OCI-LY7 (cell line): Measurements from ENCODE around the gene INTS7. TPM values are rescaled to one million over a fixed set of nuclear protein-coding genes. Genes with fewer than 3 reads are reported as not detected.
"Not testable (repeated sequence)": the region's sequence is repeated elsewhere in the genome, so short reads cannot be mapped to it uniquely, and the experiment has no call there.

Experiments used
- BruUV-seq: library from RNA; stranded (reverse); fragments of 400-500 nt; replicated peaks from 2 replicates; lab custom pipeline; 2021; lab: Mats Ljungman, UMichigan
- CTCF ChIA-PET: fragments of 300-600 bp; sonication (Branson Sonifier 250); formaldehyde crosslinking; loops from one replicate; lab custom pipeline; 2022; ENCODE audit warnings: antibody characterized with exemption; ENCODE audit not compliant: unreplicated experiment; lab: Charles Lee
- POLR2A ChIA-PET: fragments of 300-600 bp; sonication (Branson Sonifier 250); formaldehyde crosslinking; loops from one replicate; lab custom pipeline; 2022; ENCODE audit warnings: antibody characterized with exemption; lab: Charles Lee
- DNase-seq: peaks from one replicate; pipeline ENCODE4 v3.0.0-alpha.2; 2015; ENCODE audit warnings: low spot score
- H2AFZ ChIP-seq: fragments of 200-600 bp; sonication (generic), shearing (Covaris generic); 2 replicates; pipeline ENCODE4 v1.6.1; 2014; ENCODE audit warnings: mild to moderate bottlenecking, antibody characterized with exemption, low read length, moderate library complexity
- H3K27ac ChIP-seq: fragments of 200-600 bp; sonication (generic); 2 replicates; pipeline ENCODE4 v1.5.1; 2014; ENCODE audit warnings: mixed run types, low read depth, mild to moderate bottlenecking, moderate library complexity, low read length, inconsistent platforms; ENCODE audit not compliant: poor library complexity, severe bottlenecking
- H3K36me3 ChIP-seq: fragments of 200-600 bp; sonication (generic); 2 replicates; pipeline ENCODE4 v1.6.1; 2014; ENCODE audit warnings: mild to moderate bottlenecking, antibody characterized with exemption, low read length, moderate library complexity, mixed read lengths; ENCODE audit not compliant: insufficient read depth
- H3K4me1 ChIP-seq: fragments of 200-600 bp; sonication (generic); 2 replicates; pipeline ENCODE4 v1.5.1; 2014; ENCODE audit warnings: mild to moderate bottlenecking, low read length; ENCODE audit not compliant: insufficient read depth, poor library complexity, severe bottlenecking
- H3K4me2 ChIP-seq: fragments of 200-600 bp; sonication (generic); 2 replicates; pipeline ENCODE4 v1.6.1; 2014; ENCODE audit warnings: mild to moderate bottlenecking, low read length
- H3K4me3 ChIP-seq: fragments of 200-600 bp; sonication (generic); 2 replicates; pipeline ENCODE4 v1.5.1; 2014; ENCODE audit warnings: mild to moderate bottlenecking, low read depth, low read length; ENCODE audit not compliant: poor library complexity, severe bottlenecking
- H3K79me2 ChIP-seq: fragments of 200-600 bp; sonication (generic); 2 replicates; pipeline ENCODE4 v1.6.1; 2016; ENCODE audit warnings: low read depth, mild to moderate bottlenecking, low read length, moderate library complexity, mixed read lengths; ENCODE audit not compliant: insufficient read depth
- H3K9me2 ChIP-seq: fragments of 200-600 bp; sonication (generic); 2 replicates; pipeline ENCODE4 v1.6.1; 2016; ENCODE audit warnings: mild to moderate bottlenecking, low read length, mixed read lengths; ENCODE audit not compliant: insufficient read depth
- H3K9me3 ChIP-seq: fragments of 200-600 bp; sonication (generic); 2 replicates; pipeline ENCODE4 v1.6.1; 2014; ENCODE audit warnings: mild to moderate bottlenecking, mixed run types, low read length, mixed read lengths
- H4K20me1 ChIP-seq: fragments of 200-600 bp; sonication (generic); 2 replicates; pipeline ENCODE4 v1.6.1; 2014; ENCODE audit warnings: mild to moderate bottlenecking, antibody characterized with exemption, low read length, moderate library complexity, mixed read lengths; ENCODE audit not compliant: insufficient read depth
- CTCF ChIP-seq: fragments of 200-600 bp; sonication (generic); conservative IDR thresholded peaks from 2 replicates; pipeline ENCODE4 v1.5.1; 2014; ENCODE audit warnings: mild to moderate bottlenecking, antibody characterized with exemption, low read length, moderate library complexity, mixed read lengths
- EZH2phosphoT487 ChIP-seq: fragments of 200-600 bp; sonication (generic); IDR thresholded peaks from 2 replicates; pipeline ENCODE4 v1.6.1; 2018; ENCODE audit warnings: low read depth, borderline replicate concordance, mild to moderate bottlenecking, mixed run types, antibody characterized with exemption, low read length, moderate library complexity, mixed read lengths
- intact Hi-C: fragments of 100-400 bp; cut with micrococcal nuclease; formaldehyde crosslinking; loops from one replicate; pipeline ENCODE4 v1.10.0; 2022; ENCODE audit not compliant: unreplicated experiment
- total RNA-seq, 2 experiments: library from RNA; depleted of rRNA in 1 of 2; stranded (reverse); fragments of >200 nt in 1 of 2; shearing (Covaris generic) in 1 of 2; gene quantifications; 2 replicates each; pipeline ENCODE4 v1.2.3, GENCODE V29; 2014 to 2022

INTS7 gene
- total RNA-seq, 2 experiments from 2014 or later: 17.8 to 25.8 TPM

DNA sequence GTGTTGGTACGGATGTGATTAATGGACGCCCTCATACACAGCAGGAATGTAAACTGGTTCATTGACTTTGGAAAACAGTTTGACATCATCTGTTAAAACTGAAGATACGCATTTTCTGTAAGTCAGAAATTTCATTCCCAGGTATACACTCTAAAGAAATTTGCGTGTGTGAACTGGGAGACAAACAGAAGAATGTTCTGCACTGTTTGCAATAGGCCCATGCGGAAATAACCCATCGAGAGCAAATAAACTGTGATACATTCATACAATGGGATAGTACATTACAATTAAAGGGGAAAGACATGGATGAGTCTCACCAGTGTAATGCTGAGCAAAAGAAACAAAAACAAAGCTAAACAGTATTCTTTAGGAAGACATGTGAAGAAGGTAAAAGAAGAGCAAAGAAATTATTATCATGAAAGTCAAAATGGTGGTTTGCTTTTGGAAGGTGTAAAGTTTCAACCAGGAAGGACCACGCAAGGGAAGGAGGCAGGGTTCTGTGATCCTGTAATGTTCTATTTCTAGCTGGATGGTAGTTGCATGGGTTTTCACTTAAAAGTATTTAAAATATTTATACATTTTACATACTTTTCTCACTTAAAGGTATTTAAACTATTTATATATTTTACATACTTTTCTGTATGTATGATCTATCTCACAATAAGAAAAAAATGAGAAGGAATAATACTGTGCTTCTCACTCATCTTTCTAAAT is 30.3 kb downstream of the INTS7 start:
- intact Hi-C loops: no loop called here
- Histone ChIP-seq H3K4me3 (no peak overlapping the region), H4K20me1 (no peaks in the 10 kb centered on the region), H3K36me3 (peaks cover 87% of the 10 kb centered on the region), H3K79me2 (no peaks in the 10 kb centered on the region), H3K9me3 (no peaks in the 10 kb centered on the region), H3K4me1 (no peaks in the 10 kb centered on the region), H3K4me2 (no peak overlapping the region), H2AFZ (no peak overlapping the region), H3K9me2 (no peaks in the 10 kb centered on the region), H3K27ac (no peak overlapping the region)
- no TSS peak for BruUV-seq
- no peak for TF ChIP-seq EZH2phosphoT487
- no peak for TF ChIP-seq CTCF
- no peak for DNase-seq
- POLR2A ChIA-PET: interaction anchor here (0.5 to 1.0 kb wide), 2 partner anchors 10 to 361 kb away, joined by 3 to 4 read pairs; no protein-coding TSS in a partner anchor
- CTCF ChIA-PET: no interaction called here

DNA sequence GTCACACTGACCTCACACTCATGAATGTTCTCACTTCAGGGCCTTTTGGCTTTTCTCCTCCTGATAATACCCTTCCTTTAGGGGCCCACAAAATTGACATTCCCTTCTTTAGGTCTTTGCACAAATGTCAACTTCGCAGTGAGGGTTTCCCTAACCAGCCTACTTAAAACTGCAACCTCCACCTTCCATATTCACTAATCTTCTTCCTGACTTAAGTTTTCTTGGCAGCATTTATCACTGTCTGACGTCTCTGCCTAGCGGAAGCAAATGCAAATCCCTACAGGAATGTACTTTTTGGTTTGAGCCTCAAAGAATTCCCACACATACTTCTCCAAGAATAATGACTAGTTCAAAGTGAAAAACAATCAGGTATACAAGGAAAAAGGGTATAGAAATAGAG is 32.8 kb downstream of the INTS7 start:
- POLR2A ChIA-PET: interaction anchor here (0.6 kb wide), 1 partner anchor 9 kb away, joined by 3 read pairs; no protein-coding TSS in a partner anchor
- BruUV-seq: no TSS peak
- Histone ChIP-seq H3K9me3 (no peaks in the 10 kb centered on the region), H3K36me3 (peaks cover 84% of the 10 kb centered on the region), H3K4me1 (no peaks in the 10 kb centered on the region), H2AFZ (no peak overlapping the region), H3K9me2 (no peaks in the 10 kb centered on the region), H3K27ac (no peak overlapping the region), H3K79me2 (no peaks in the 10 kb centered on the region), H4K20me1 (no peaks in the 10 kb centered on the region), H3K4me2 (no peak overlapping the region), H3K4me3 (no peak overlapping the region)
- intact Hi-C loops: no loop called here
- no peak for DNase-seq
- no peak for TF ChIP-seq CTCF
- CTCF ChIA-PET: no interaction called here

DNA sequence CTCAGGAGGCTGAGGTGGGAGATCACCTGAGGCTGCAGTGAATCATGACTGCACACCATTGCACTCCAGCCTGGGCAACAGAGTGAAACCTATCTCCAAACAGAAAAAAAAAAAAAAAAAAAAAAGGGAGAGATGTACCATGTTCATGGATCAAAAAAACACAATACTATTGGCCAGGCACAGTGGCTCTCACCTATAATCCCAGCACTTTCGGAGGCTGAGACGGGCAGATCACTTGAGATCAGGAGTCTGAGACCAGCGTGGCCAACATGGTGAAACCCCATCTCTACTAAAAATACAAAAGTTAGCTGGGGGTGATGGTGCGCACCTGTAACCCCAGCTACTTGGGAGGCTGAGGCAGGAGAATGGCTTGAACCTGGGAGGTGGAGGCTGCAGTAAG is 37.9 kb downstream of the INTS7 start:
- DNase-seq, H2AFZ ChIP-seq, H4K20me1 ChIP-seq, H3K79me2 ChIP-seq, H3K4me3 ChIP-seq, H3K27ac ChIP-seq, H3K4me2 ChIP-seq, CTCF ChIA-PET, BruUV-seq, H3K4me1 ChIP-seq, H3K9me3 ChIP-seq, intact Hi-C loops, H3K9me2 ChIP-seq: not testable (repeated sequence)
- peaks cover 81% of the 10 kb centered on the region for H3K36me3 ChIP-seq
- POLR2A ChIA-PET: interaction anchor here (0.8 kb wide), 1 partner anchor 16 kb away, joined by 4 read pairs; no protein-coding TSS in a partner anchor
